OCI-LY7 (cell line): Measurements from ENCODE around the gene FAM161B.

Experiments used
- EZH2phosphoT487 ChIP-seq: fragments of 200-600 bp; sonication (generic); IDR thresholded peaks from 2 replicates; pipeline ENCODE4 v1.6.1; 2018; ENCODE audit warnings: low read depth, borderline replicate concordance, mild to moderate bottlenecking, mixed run types, antibody characterized with exemption, low read length, moderate library complexity, mixed read lengths
- TF ChIP-seq, protein P1 (sequence below): fragments of 200-600 bp; sonication (generic); conservative IDR thresholded peaks from 2 replicates; pipeline ENCODE4 v1.5.1; 2014; ENCODE audit warnings: mild to moderate bottlenecking, antibody characterized with exemption, low read length, moderate library complexity, mixed read lengths

DNA sequence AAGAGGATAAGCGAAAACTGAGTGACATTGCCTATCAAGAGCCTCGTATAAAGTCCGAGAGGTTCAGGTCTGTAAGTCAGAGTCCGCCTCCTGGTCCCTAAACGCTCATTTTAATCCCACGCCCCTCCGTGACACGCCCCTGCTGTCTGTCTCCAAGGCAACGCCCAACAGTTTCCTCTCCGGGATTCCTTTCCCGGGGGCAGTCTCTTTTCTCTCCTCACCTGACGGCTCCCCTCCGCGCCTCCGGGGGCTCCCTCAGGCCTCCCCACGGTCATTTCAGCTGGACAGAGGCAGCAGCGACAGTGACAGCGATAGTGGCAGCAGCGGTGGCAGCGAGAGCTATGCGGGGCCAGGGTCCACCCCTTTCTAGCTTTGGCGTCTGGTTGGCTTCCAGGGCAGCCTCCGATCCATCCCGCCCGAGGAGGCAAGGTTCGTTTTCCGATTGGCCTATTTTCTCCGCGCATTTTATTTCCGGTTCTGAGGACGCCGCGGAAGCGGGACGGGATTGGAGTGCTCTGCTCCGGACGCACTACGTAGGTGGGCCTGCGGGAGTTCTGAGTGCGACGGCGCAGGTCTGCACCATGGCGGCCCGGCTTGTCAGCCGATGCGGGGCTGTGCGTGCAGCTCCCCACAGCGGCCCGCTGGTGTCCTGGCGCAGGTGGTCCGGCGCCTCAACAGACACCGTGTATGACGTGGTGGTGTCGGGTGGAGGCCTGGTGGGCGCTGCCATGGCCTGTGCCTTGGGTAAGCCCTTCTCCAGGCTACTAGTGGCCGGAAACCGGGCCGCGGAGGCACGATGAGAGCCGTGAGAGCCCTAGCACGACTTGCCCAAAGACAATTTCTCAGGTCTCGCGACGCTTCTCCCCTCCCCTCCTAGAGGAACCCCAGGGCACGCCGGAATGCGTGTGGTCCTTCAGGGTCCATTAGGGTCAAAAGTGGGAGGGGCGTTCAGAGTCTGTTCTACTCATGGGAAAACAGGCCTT is at the start of gene FAM161B, which contains the start of gene COQ6:
- TF ChIP-seq, protein P1, sequence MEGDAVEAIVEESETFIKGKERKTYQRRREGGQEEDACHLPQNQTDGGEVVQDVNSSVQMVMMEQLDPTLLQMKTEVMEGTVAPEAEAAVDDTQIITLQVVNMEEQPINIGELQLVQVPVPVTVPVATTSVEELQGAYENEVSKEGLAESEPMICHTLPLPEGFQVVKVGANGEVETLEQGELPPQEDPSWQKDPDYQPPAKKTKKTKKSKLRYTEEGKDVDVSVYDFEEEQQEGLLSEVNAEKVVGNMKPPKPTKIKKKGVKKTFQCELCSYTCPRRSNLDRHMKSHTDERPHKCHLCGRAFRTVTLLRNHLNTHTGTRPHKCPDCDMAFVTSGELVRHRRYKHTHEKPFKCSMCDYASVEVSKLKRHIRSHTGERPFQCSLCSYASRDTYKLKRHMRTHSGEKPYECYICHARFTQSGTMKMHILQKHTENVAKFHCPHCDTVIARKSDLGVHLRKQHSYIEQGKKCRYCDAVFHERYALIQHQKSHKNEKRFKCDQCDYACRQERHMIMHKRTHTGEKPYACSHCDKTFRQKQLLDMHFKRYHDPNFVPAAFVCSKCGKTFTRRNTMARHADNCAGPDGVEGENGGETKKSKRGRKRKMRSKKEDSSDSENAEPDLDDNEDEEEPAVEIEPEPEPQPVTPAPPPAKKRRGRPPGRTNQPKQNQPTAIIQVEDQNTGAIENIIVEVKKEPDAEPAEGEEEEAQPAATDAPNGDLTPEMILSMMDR = peak; percentile 61
- no peak for TF ChIP-seq EZH2phosphoT487
